Measurements from ENCODE around the gene ELF3. TPM values are rescaled to one million over a fixed set of nuclear protein-coding genes. Genes with fewer than 3 reads are reported as not detected.

Gene ELF3
- total and polyA plus RNA-seq, 2 of the 13 experiments (the other 11 are each of a cell fraction or from before 2014, with no cell fraction given): 11.5 to 55.1 TPM

GRCh38 chr1:202009326-202010179, 834 bp upstream of the ELF3 start (continued):
- TF ChIP-seq KDM3A (CRISPR knock-in tag; IDR thresholded peaks at IDR 0.05; ENCODE audit: low read depth) (no peak), RORA (CRISPR knock-in tag; IDR thresholded peaks at IDR 0.05) (no peak), MZF1 (CRISPR knock-in tag; IDR thresholded peaks at IDR 0.05; ENCODE audit: borderline replicate concordance) (no peak), SRY (CRISPR knock-in tag; IDR thresholded peaks at IDR 0.05) (no peak; the same call in 1 of the 2 replicates), ZBTB25 (CRISPR knock-in tag; IDR thresholded peaks at IDR 0.05) (no peak), PRMT3 (CRISPR knock-in tag; IDR thresholded peaks at IDR 0.05; ENCODE audit: borderline replicate concordance, low read depth) (no peak), PATZ1 (CRISPR knock-in tag; IDR thresholded peaks at IDR 0.05) (peak; percentile 14; the same call in 1 of the 2 replicates), ZBTB1 (CRISPR knock-in tag; IDR thresholded peaks at IDR 0.05; ENCODE audit: borderline replicate concordance) (no peak), TOE1 (CRISPR knock-in tag; IDR thresholded peaks at IDR 0.05) (no peak), KLF16 (CRISPR knock-in tag; IDR thresholded peaks at IDR 0.05) (no peak), HMGXB3 (CRISPR knock-in tag; IDR thresholded peaks at IDR 0.05; ENCODE audit: borderline replicate concordance) (no peak), ZNF879 (CRISPR knock-in tag; IDR thresholded peaks at IDR 0.05) (no peak), ZBTB14 (CRISPR knock-in tag; IDR thresholded peaks at IDR 0.05) (no peak), HOXD1 (CRISPR knock-in tag; IDR thresholded peaks at IDR 0.05) (no peak), POGK (CRISPR knock-in tag; conservative IDR thresholded peaks at IDR 0.05) (no peak), ZGPAT (CRISPR knock-in tag; IDR thresholded peaks at IDR 0.05) (no peak)
